Activated CD4-positive, alpha-beta memory T cell treated with anti-CD3 and anti-CD28 coated beads for 36 hours (primary cell): ENCODE data around the gene FGF12. TPM values are rescaled to one million over a fixed set of nuclear protein-coding genes. Genes with fewer than 3 reads are reported as not detected.

Experiments used
- CTCF ChIA-PET: fragments of 350-600 bp; sonication (Branson Sonifier 250); formaldehyde crosslinking; loops from one replicate; lab custom pipeline; 2021; ENCODE audit warnings: antibody characterized with exemption, inconsistent platforms; lab: Charles Lee
- POLR2A ChIA-PET: fragments of 350-600 bp; sonication (Branson Sonifier 250); formaldehyde crosslinking; loops from one replicate; lab custom pipeline; 2021; ENCODE audit warnings: antibody characterized with exemption; lab: Charles Lee
- DNase-seq: peaks from one replicate; pipeline ENCODE4 v3.0.0-alpha.2; 2020
- H3K27ac Mint-ChIP-seq: one replicate; pipeline ENCODE4 v1.8.0; 2021; ENCODE audit warnings: mixed read lengths
- H3K27me3 Mint-ChIP-seq: one replicate; pipeline ENCODE4 v1.8.0; 2021; ENCODE audit warnings: mixed read lengths
- H3K36me3 Mint-ChIP-seq: one replicate; pipeline ENCODE4 v1.8.0; 2021; ENCODE audit warnings: mixed read lengths
- H3K4me1 Mint-ChIP-seq: one replicate; pipeline ENCODE4 v1.8.0; 2021; ENCODE audit warnings: low read depth, mixed read lengths
- H3K4me3 Mint-ChIP-seq: one replicate; pipeline ENCODE4 v1.8.0; 2021; ENCODE audit warnings: mild to moderate bottlenecking, mixed read lengths
- H3K9me3 Mint-ChIP-seq: one replicate; pipeline ENCODE4 v1.8.0; 2021; ENCODE audit warnings: mixed read lengths
- intact Hi-C: fragments of 100-400 bp; cut with micrococcal nuclease; formaldehyde crosslinking; loops from one replicate; pipeline ENCODE4 v1.15.1; 2023
- total RNA-seq, 2 experiments: library from RNA; stranded (reverse); gene quantifications; one replicate each; pipeline ENCODE4 v1.2.3, GENCODE V29; 2021

Gene FGF12
- total RNA-seq, 2 experiments from 2014 or later = not detected

DNA sequence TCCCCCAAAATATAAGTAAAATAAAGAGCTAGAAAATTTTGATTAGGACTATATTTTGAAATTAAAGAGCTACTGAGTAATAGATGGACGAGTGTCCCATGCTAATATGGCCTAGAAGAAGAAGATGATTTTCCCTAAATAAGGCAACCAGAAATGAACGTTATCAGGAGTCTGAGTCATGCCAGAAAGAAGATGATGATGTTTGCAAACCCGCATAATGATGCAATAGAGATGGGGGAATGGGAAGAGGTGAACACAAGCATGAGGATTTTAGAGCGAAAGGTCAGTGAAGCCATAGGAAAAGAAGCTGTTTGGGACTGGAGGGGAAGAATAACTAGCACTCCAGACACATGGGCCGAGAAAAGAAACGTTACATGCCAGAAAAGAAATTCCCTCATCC lies 71.7 kb downstream of the FGF12 start:
- Mint-ChIP-seq H3K27me3 (peaks cover 1% of the 10 kb centered on the region), H3K4me1 (no peaks in the 10 kb centered on the region), H3K27ac (no peak overlapping the region), H3K4me3 (no peak overlapping the region), H3K9me3 (peaks cover 2% of the 10 kb centered on the region), H3K36me3 (no peaks in the 10 kb centered on the region)
- CTCF ChIA-PET = no interaction called here
- POLR2A ChIA-PET = no interaction called here
- intact Hi-C loops = no loop called here
- no peak for DNase-seq

DNA sequence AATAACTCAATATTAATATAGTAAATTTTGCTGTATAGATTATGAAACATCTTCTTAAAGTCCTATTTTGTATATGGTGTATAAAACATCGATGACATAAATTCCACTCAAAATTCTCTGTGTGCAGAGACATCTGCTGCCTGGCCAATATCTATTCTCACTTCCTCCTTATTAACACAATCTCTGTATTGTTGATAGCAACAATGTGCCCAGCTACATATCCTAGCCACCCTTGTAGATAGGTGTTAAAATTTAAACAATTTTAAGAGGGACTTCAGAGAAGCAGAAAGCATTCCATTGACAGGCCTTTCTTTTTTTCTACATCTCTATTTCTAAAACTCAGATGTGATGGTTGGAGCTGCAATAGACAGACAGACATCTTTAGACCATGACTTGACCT lies 72.3 kb downstream of the FGF12 start:
- H3K9me3 Mint-ChIP-seq = peaks cover 2% of the 10 kb centered on the region
- H3K27me3 Mint-ChIP-seq = peaks cover 1% of the 10 kb centered on the region
- intact Hi-C loops = no loop called here

DNA sequence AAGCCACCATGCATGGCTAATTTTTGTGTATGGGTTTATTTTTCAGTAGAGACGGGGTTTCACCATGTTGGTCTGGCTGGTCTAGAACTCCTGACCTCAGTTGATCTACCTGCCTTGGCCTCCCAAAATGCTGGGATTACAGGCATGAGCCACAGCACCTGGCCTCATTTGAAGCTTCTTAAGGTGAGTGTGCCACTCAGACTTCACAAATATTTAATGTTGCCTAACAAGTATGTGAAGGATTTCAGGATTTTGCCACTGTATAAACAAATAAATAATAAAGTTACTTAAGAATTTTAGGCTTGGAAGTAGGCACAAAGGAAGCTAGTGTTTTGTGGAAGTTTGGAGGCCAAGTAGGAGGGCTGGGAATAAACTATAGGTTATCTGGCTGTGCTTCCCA lies 73.5 kb downstream of the FGF12 start:
- no peak for DNase-seq
- Mint-ChIP-seq H3K36me3 (no peaks in the 10 kb centered on the region), H3K27me3 (peaks cover 1% of the 10 kb centered on the region), H3K4me1 (no peaks in the 10 kb centered on the region), H3K4me3 (no peak overlapping the region), H3K27ac (no peak overlapping the region), H3K9me3 (no peaks in the 10 kb centered on the region)
- CTCF ChIA-PET = no interaction called here
- intact Hi-C loops = no loop called here
- POLR2A ChIA-PET = no interaction called here

More for the DNA sequence above, 72.3 kb downstream of the FGF12 start:
- H3K4me3 Mint-ChIP-seq = no peak overlapping the region
- ChIA-PET CTCF (no interaction called here), POLR2A (no interaction called here)
- H3K4me1 Mint-ChIP-seq = no peaks in the 10 kb centered on the region
- no peak for DNase-seq
- H3K27ac Mint-ChIP-seq = no peak overlapping the region
- no peaks in the 10 kb centered on the region for H3K36me3 Mint-ChIP-seq

DNA sequence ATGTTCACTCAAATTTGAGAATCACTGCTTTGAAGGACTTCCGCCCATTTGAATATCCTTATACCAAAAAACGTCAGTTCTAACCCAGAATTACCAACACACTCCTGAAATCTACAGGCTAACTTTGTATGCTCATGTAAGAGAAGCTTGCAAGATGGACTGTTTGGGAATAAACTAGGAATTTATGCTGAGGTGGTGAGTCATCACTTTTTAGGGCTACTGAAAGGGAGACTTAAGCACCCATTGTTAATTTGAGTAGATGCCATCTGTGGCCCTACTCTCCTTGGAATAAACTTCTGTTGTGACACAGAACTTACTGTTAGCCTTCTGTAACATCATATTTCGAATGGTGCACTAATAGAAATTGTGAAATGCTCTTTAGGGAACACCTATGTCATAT lies 74.6 kb downstream of the FGF12 start:
- DNase-seq = no peak
- intact Hi-C loops = no loop called here
- H3K27me3 Mint-ChIP-seq = peaks cover 1% of the 10 kb centered on the region
- CTCF ChIA-PET = no interaction called here
- POLR2A ChIA-PET = no interaction called here
- H3K4me1 Mint-ChIP-seq = no peaks in the 10 kb centered on the region
- no peak overlapping the region for H3K4me3 Mint-ChIP-seq
- H3K36me3 Mint-ChIP-seq = no peaks in the 10 kb centered on the region
- H3K27ac Mint-ChIP-seq = no peak overlapping the region
- H3K9me3 Mint-ChIP-seq = no peaks in the 10 kb centered on the region

DNA sequence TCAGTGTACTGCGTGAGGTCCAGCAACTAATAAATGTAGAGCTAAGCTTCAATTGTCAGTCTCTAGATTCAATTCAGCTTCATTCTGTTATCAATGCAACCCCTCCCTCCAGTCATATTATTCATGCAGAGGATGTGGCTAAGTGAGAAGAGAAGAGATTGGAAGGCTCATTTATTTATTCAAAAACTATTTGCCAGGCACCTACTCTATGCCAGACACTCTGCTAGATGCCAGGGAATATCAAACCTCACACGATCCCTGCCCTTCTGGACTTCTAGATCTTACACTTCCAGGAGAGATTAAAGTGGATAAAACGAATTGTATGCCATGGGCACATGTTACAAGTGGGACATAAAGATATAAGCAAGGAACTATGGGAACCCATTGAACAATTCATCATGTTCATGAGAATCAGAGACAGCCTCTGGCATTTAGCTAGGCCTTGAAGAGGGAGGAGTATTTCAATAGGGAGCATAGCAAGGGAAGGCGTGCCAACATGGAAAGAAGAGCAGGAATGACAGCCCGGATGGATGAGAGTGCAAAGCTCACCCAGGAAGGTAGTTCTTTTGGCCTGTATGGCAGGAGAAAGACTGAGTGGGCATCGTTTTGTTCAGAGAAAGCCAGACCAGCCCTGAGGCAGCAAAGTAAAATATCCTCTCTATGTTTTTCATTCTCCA lies 75.4 kb downstream of the FGF12 start:
- no peak for DNase-seq
- no peaks in the 10 kb centered on the region for H3K9me3 Mint-ChIP-seq
- ChIA-PET POLR2A (no interaction called here), CTCF (no interaction called here)
- peaks cover 1% of the 10 kb centered on the region for H3K27me3 Mint-ChIP-seq
- no peak overlapping the region for H3K4me3 Mint-ChIP-seq
- no peak overlapping the region for H3K27ac Mint-ChIP-seq
- H3K36me3 Mint-ChIP-seq = no peaks in the 10 kb centered on the region
- intact Hi-C loops = no loop called here
- H3K4me1 Mint-ChIP-seq = no peaks in the 10 kb centered on the region

DNA sequence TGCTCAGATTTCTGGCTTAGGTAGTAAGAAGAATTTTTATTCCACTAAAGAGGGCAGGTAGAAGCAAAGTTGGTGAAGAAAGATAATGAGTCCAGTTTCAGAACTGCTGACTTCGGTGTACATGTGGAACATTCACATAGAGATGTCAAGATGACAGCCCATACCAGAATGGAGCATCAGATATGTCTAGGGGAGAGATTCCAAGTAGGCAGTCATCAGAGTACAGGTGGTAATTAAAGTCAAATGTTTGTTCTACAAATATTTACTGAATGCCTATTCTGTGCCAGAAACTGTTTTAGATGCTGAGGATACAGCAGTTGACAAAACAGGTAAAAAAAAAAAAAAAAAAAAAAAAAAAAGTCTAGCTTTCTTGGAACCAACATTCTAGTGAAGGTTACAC lies 81.9 kb downstream of the FGF12 start:
- Mint-ChIP-seq H3K27ac (no peak overlapping the region), H3K9me3 (no peaks in the 10 kb centered on the region), H3K4me1 (no peaks in the 10 kb centered on the region), H3K27me3 (no peaks in the 10 kb centered on the region), H3K36me3 (no peaks in the 10 kb centered on the region), H3K4me3 (no peak overlapping the region)
- intact Hi-C loops = no loop called here
- ChIA-PET POLR2A (no interaction called here), CTCF (no interaction called here)
- DNase-seq = no peak

DNA sequence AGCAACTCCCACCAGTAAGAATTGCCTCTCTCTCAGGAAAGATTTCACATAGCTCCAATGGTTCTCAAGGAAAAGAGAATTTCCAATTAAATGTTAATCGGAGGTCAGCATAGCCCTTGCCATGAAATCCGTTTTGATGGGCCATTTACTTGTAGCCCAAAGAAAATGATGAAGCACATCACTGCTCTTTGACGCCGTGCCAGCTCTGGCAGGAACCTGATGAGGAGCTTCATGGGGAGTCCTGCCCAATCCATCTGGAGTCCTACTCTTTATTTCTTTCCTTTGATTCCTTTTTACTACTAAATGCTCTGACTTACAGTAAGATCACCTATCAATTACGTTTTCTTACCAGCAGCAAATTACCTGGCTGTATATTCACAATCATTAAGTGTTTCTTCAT lies 84.7 kb downstream of the FGF12 start:
- Mint-ChIP-seq H3K4me1 (no peaks in the 10 kb centered on the region), H3K27me3 (no peaks in the 10 kb centered on the region), H3K9me3 (no peaks in the 10 kb centered on the region), H3K36me3 (no peaks in the 10 kb centered on the region), H3K27ac (no peak overlapping the region), H3K4me3 (no peak overlapping the region)
- intact Hi-C loops = no loop called here
- POLR2A ChIA-PET = no interaction called here
- no peak for DNase-seq
- CTCF ChIA-PET = no interaction called here

DNA sequence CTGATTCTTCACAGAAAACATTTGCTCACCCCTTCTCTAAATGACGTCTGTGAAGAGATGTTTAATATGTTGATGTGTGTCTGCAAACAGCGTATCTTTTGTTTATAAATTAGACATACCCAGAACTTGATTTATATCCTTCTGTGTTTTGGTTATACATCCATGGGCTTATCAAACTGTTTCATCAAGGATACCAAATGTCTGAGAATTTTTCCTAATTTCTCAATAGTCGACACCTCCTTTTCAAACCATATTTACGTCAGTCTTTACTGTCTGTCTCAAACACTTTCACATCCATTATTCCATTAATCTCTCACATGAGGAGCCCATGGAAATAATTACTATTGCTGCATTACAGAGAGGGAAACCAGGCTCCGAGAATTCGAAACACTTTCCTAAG lies 85.4 kb downstream of the FGF12 start:
- CTCF ChIA-PET = no interaction called here
- H3K4me1 Mint-ChIP-seq = no peaks in the 10 kb centered on the region
- intact Hi-C loops = no loop called here
- no peaks in the 10 kb centered on the region for H3K36me3 Mint-ChIP-seq
- no peak overlapping the region for H3K27ac Mint-ChIP-seq
- DNase-seq = no peak
- POLR2A ChIA-PET = no interaction called here
- H3K4me3 Mint-ChIP-seq = no peak overlapping the region
- no peaks in the 10 kb centered on the region for H3K9me3 Mint-ChIP-seq
- no peaks in the 10 kb centered on the region for H3K27me3 Mint-ChIP-seq

DNA sequence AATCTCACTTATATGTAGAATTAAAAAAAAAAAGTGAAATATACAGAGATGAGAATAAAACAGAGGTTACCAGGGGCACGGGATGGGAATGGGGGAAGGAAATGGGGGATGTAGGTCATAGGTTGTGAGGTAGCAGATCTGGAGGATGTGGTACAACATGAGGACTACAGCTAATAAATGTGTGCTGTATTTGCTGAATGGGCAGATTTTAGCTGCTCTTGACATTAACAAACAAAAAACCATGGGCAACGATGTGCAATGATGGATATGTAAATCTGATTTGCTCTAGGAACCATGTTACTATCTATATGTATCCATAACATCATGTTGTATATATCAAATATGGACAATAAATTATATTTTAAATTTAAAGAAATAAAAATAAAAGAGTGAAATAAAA lies 87.4 kb downstream of the FGF12 start:
- H3K9me3 Mint-ChIP-seq = no peaks in the 10 kb centered on the region
- DNase-seq = no peak
- no peaks in the 10 kb centered on the region for H3K27me3 Mint-ChIP-seq
- H3K27ac Mint-ChIP-seq = no peak overlapping the region
- POLR2A ChIA-PET = no interaction called here
- H3K4me3 Mint-ChIP-seq = no peak overlapping the region
- H3K4me1 Mint-ChIP-seq = no peaks in the 10 kb centered on the region
- intact Hi-C loops = no loop called here
- CTCF ChIA-PET = no interaction called here
- no peaks in the 10 kb centered on the region for H3K36me3 Mint-ChIP-seq

DNA sequence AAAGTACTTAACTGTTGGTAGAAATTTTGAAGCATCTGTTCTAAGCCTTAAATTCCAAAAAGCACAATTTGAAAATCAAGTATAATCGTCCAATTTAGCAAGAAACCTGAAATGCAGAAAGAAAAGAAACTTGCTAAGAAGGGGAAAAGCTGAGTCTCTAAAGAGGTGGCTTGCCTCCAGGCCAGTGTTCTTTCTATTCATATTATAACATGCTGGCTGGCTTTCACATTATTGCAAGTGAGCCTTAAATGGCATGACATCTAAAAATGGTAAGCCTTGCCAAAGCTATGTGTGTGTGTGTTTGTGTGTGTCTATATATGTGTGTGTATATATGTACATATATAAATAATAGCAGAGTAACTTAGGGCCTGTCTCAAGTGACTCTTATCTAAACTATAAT lies 89.5 kb downstream of the FGF12 start:
- intact Hi-C loops = no loop called here
- Mint-ChIP-seq H3K36me3 (no peaks in the 10 kb centered on the region), H3K27ac (no peak overlapping the region), H3K4me1 (no peaks in the 10 kb centered on the region), H3K9me3 (no peaks in the 10 kb centered on the region), H3K27me3 (no peaks in the 10 kb centered on the region), H3K4me3 (no peak overlapping the region)
- ChIA-PET POLR2A (no interaction called here), CTCF (no interaction called here)
- no peak for DNase-seq

DNA sequence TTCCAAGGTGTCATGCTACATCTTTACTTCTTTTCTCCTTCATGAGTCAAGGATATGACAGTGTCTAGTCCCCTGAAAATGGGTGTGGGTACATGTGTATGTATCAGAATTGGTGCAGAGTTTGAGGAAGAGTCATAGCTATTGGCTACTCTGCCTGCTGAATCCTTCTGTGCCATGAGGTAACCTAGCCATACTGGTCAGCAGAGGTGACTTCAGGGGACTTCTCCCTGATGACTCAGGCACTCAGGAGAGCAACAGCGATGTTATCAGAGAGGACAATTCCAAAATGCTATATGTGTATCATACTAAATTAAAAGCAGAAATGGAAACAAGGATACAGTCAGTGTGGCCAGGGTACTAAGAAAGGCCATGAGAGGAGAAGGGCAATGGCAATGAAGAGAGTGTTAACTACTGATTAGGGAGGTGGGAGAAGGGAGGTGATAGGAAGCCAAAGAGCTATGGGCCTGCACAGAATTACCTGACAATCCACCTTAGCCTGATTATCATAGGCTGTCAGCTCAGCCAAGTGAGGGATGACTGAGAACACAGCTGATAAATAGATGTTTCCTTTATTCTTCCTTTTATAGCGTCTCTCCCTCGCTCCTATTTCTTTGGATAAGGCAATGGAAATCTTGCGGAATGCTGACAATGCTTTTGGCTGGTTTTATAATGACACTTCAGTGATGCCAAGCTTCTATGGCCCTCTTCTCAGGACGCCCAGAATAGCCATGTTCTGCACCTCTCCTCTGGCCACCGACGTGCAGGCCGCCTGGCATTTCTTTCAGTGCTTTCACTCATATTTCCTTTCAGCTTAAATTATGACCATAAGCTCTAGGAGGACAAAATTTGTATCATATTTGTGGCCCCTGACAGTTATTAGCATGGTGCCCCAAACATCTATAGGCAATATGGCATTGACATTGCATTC lies 90.6 kb downstream of the FGF12 start:
- no peak for DNase-seq
- Mint-ChIP-seq H3K9me3 (no peaks in the 10 kb centered on the region), H3K27me3 (no peaks in the 10 kb centered on the region), H3K4me1 (no peaks in the 10 kb centered on the region), H3K4me3 (no peak overlapping the region), H3K27ac (no peak overlapping the region), H3K36me3 (no peaks in the 10 kb centered on the region)
- intact Hi-C loops = no loop called here
- POLR2A ChIA-PET = no interaction called here
- CTCF ChIA-PET = no interaction called here

DNA sequence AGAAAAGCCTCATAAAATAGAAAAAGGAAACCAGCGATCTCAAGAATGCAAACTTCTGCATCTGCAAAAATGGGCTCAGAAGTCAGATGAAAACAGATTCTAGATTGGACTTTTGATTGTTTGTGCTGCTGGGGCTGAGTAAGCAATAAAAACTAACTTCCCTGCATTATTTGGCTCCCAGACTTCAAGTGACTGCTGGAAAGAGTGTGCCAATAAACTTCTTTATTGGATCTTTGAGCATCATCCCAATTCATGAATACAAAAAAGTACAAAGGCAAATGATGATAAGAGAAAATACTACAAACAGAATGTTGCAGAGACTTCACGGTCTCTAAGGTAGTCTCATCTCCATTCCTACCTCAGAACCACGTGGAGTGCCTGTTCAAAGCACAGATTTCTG lies 97.9 kb downstream of the FGF12 start:
- intact Hi-C loops = no loop called here
- no peak overlapping the region for H3K27ac Mint-ChIP-seq
- no peaks in the 10 kb centered on the region for H3K4me1 Mint-ChIP-seq
- ChIA-PET CTCF (no interaction called here), POLR2A (no interaction called here)
- H3K36me3 Mint-ChIP-seq = no peaks in the 10 kb centered on the region
- H3K4me3 Mint-ChIP-seq = no peak overlapping the region
- peaks cover 1% of the 10 kb centered on the region for H3K27me3 Mint-ChIP-seq
- H3K9me3 Mint-ChIP-seq = no peaks in the 10 kb centered on the region
- DNase-seq = no peak

DNA sequence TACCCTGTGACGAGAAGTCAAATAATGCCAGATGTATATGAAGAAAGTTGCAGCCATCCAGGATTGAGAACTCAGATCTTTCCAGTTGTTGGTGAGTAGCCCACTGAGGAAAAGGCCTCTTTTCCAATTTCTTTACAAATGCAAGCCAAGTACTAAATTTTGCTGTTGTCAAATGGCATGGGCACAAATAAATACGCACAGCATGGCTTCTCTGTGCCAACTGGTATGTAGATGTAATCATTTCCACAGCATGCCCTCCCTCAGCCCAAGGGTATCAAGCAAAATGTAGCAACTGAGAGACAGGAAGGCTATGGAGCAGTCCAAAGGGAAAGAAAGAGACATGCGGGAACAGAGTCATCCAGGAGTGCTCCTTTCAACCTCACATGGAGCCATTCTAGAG lies 105.4 kb downstream of the FGF12 start:
- no peaks in the 10 kb centered on the region for H3K9me3 Mint-ChIP-seq
- H3K4me3 Mint-ChIP-seq = no peak overlapping the region
- intact Hi-C loops = no loop called here
- no peaks in the 10 kb centered on the region for H3K4me1 Mint-ChIP-seq
- H3K27ac Mint-ChIP-seq = no peak overlapping the region
- ChIA-PET POLR2A (no interaction called here), CTCF (no interaction called here)
- H3K36me3 Mint-ChIP-seq = no peaks in the 10 kb centered on the region
- no peak for DNase-seq
- H3K27me3 Mint-ChIP-seq = peaks cover 1% of the 10 kb centered on the region
